GM12878 (cell line): ENCODE data around the gene SLC9C1. TPM values are rescaled to one million over a fixed set of nuclear protein-coding genes. Genes with fewer than 3 reads are reported as not detected.

Source experiments
- CBX5 ChIP-seq: sonication (generic); IDR thresholded peaks from 2 replicates; pipeline ENCODE4 v1.6.1; 2016; ENCODE audit warnings: low read depth, moderate library complexity, mild to moderate bottlenecking, inconsistent platforms
- CHD2 ChIP-seq: IDR thresholded peaks from 2 replicates; pipeline ENCODE4 v1.6.1; 2011; ENCODE audit warnings: low read depth, low read length, improper control_type of control experiment, borderline replicate concordance
- E2F4 ChIP-seq: IDR thresholded peaks from 2 replicates; pipeline ENCODE4 v1.6.1; 2012; ENCODE audit warnings: low read depth, low read length, improper control_type of control experiment
- ETV6 ChIP-seq, 2 experiments: fragments of 450-650 bp in 1 of 2; IDR thresholded peaks in 1 of 2; conservative IDR thresholded peaks in 1 of 2; 2 replicates each; pipeline ENCODE4 v1.6.1; 2014; ENCODE audit warnings: antibody characterized with exemption in 1 of 2, borderline replicate concordance in 1 of 2, low read depth in 1 of 2, mild to moderate bottlenecking in 1 of 2, moderate library complexity in 1 of 2
- HCFC1 ChIP-seq: fragments of 150-350 bp; IDR thresholded peaks from 2 replicates; pipeline ENCODE4 v1.6.1; 2014; ENCODE audit warnings: low read length
- HSF1 ChIP-seq: fragments of 150-350 bp; IDR thresholded peaks from 2 replicates; pipeline ENCODE4 v1.6.1; 2014; ENCODE audit warnings: mild to moderate bottlenecking, low read depth, low read length
- MEF2B ChIP-seq: fragments of 450-650 bp; IDR thresholded peaks from 2 replicates; pipeline ENCODE4 v1.6.1; 2018; ENCODE audit warnings: mild to moderate bottlenecking, moderate library complexity; ENCODE audit not compliant: partially characterized antibody, poor library complexity, severe bottlenecking
- MTA2 ChIP-seq: fragments of 450-650 bp; IDR thresholded peaks from 2 replicates; pipeline ENCODE4 v1.6.1; 2016; ENCODE audit warnings: low read depth, mild to moderate bottlenecking, moderate library complexity
- MYB ChIP-seq: fragments of 150-350 bp; IDR thresholded peaks from 2 replicates; pipeline ENCODE4 v1.6.1; 2014; ENCODE audit warnings: mild to moderate bottlenecking, low read depth, low read length, borderline replicate concordance
- MYC ChIP-seq: IDR thresholded peaks from 2 replicates; pipeline ENCODE4 v1.6.1; 2011; ENCODE audit warnings: mild to moderate bottlenecking, low read length, moderate library complexity, inconsistent platforms; ENCODE audit not compliant: insufficient read depth, insufficient replicate concordance, insufficient read length, severe bottlenecking
- NBN ChIP-seq: fragments of 450-650 bp; IDR thresholded peaks from 2 replicates; pipeline ENCODE4 v1.6.1; 2016
- NR2F1 ChIP-seq: fragments of 450-650 bp; conservative IDR thresholded peaks from 2 replicates; pipeline ENCODE4 v1.6.1; 2017; ENCODE audit warnings: mild to moderate bottlenecking
- PBX3 ChIP-seq: IDR thresholded peaks from 2 replicates; pipeline ENCODE4 v1.6.1; 2011; ENCODE audit warnings: mild to moderate bottlenecking, low read depth, low read length, moderate library complexity; ENCODE audit not compliant: insufficient replicate concordance
- PKNOX1 ChIP-seq: fragments of 450-650 bp; IDR thresholded peaks from 2 replicates; pipeline ENCODE4 v1.6.1; 2016; ENCODE audit warnings: mild to moderate bottlenecking
- RAD51 ChIP-seq: fragments of 450-650 bp; IDR thresholded peaks from 2 replicates; pipeline ENCODE4 v1.6.1; 2016; ENCODE audit warnings: moderate library complexity, mild to moderate bottlenecking, inconsistent platforms
- SIN3A ChIP-seq: IDR thresholded peaks from 2 replicates; pipeline ENCODE4 v1.6.1; 2012; ENCODE audit warnings: low read depth, low read length, improper control_type of control experiment
- SKIL ChIP-seq: fragments of 450-650 bp; IDR thresholded peaks from 2 replicates; pipeline ENCODE4 v1.6.1; 2017; ENCODE audit warnings: mild to moderate bottlenecking, low read depth, inconsistent platforms; ENCODE audit not compliant: poor library complexity, severe bottlenecking
- SMAD5 ChIP-seq: IDR thresholded peaks from 2 replicates; pipeline ENCODE4 v1.6.1; 2016; ENCODE audit warnings: antibody characterized with exemption, low read depth
- STAT1 ChIP-seq: fragments of 450-650 bp; conservative IDR thresholded peaks from 2 replicates; pipeline ENCODE4 v1.6.1; 2014; ENCODE audit warnings: antibody characterized with exemption, mild to moderate bottlenecking
- TBL1XR1 ChIP-seq: IDR thresholded peaks from 2 replicates; pipeline ENCODE4 v1.6.1; 2012; ENCODE audit warnings: low read depth, low read length, improper control_type of control experiment
- WRNIP1 ChIP-seq: IDR thresholded peaks from 2 replicates; pipeline ENCODE4 v1.6.1; 2011; ENCODE audit warnings: low read depth, low read length, improper control_type of control experiment, borderline replicate concordance
- YBX1 ChIP-seq: fragments of 450-650 bp; IDR thresholded peaks from 2 replicates; pipeline ENCODE4 v1.6.1; 2016; ENCODE audit warnings: antibody characterized with exemption
- ZBTB33 ChIP-seq: fragments of 450-650 bp; IDR thresholded peaks from 2 replicates; pipeline ENCODE4 v1.6.1; 2017; ENCODE audit warnings: mild to moderate bottlenecking
- polyA plus RNA-seq, 11 experiments: library from polyadenylated mRNA; depleted of rRNA in 4 of 11; unstranded in 6 of 11; stranded (reverse) in 5 of 11; fragments of >200 nt; fragmentation: Nextera tagmentation in 4 of 11; fragmentation: Illumina TruSeq in 1 of 11; extraction: Ambion mirVana in 4 of 11; extraction: Trizol in 1 of 11; gene quantifications; 1 replicate in 1 of 11; 2 replicates in 10 of 11; pipeline versions ENCODE4 v1.2.1 to v1.2.3, GENCODE V29; 2011 to 2016; ENCODE audit warnings: inconsistent platforms in 2 of 11, missing spikeins in 2 of 11, low read depth in 1 of 11
- total RNA-seq, 4 experiments: library from RNA; depleted of rRNA in 3 of 4; stranded (reverse); fragments of >200 nt in 3 of 4; fragmentation: Illumina TruSeq in 1 of 4; extraction: Trizol in 1 of 4; gene quantifications; 2 replicates each; pipeline versions ENCODE4 v1.2.1 to v1.2.3, GENCODE V29; 2013 to 2021

SLC9C1 gene
- total and polyA plus RNA-seq, 10 of the 15 experiments (the other 5 are each of a cell fraction or from before 2014, with no cell fraction given), result not detected

- TF ChIP-seq PKNOX1 (no peak; the same call in 1 of the 2 replicates), RAD51 (no peak), MTA2 (no peak), MYB (no peak), NBN (no peak), WRNIP1 (0 out of 2 replicates have a peak, but pooled peaks have one; percentile 21), CBX5 (no peak), NR2F1 (no peak), SMAD5 (peak; percentile 35), PBX3 (no peak), SKIL (no peak), ZBTB33 (no peak), YBX1 (no peak), CHD2 (no peak), MYC (no peak), HCFC1 (no peak), TBL1XR1 (no peak), ETV6 (conservative IDR thresholded peaks at IDR 0.05 in 1 of 2, IDR thresholded peaks at IDR 0.05 in 1 of 2; ENCODE audit: borderline replicate concordance in 1 of 2, low read depth in 1 of 2) (no peak), STAT1 (no peak), HSF1 (no peak), SIN3A (no peak; the same call in 1 of the 2 replicates), E2F4 (no peak), MEF2B (no peak)
Observed at GRCh38 chr3:112130638-112130993, 163.4 kb downstream of the SLC9C1 start (continued).
